ENCODE results near the gene RFX4.
"Not testable (repeated sequence)": the region's sequence is repeated elsewhere in the genome, so short reads cannot be mapped to it uniquely, and the experiment has no call there.

RFX4 gene

DNA sequence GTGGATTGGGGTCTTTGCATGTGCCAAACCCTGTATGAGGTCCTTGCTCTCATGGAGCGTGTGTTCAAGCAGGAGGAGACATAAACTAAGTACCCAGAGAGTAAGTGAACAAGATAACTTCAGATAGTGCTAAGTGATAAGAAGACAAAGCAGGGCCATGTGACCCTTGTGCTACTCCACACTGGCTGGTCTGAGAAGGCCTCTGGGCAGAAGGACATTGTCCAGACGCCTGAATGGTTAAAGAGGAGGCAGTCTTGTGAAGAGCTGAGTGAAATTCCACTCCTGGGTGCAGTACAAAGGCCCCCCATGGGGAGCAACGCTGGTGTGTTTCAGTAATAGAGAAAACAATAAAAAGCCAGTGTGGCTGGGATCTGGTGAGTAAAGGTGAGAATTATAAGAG lies 98.4 kb downstream of the RFX4 start:
- no peak overlapping the region for H3K9ac ChIP-seq (ENCODE audit: low read length in 5 of 5)
- no peak overlapping the region for H3K4me3 ChIP-seq (ENCODE audit: low read depth in 1 of 5, low read length in 5 of 5)
- no peaks in the 10 kb centered on the region for H3K4me1 ChIP-seq (ENCODE audit: control insufficient read depth in 5 of 5, insufficient read depth in 5 of 5, low read length in 5 of 5)
- H3K36me3 ChIP-seq (ENCODE audit: control insufficient read depth in 5 of 5, insufficient read depth in 5 of 5, low read length in 5 of 5) = no peaks in the 10 kb centered on the region
- H3K9me3 ChIP-seq (ENCODE audit: control insufficient read depth in 5 of 5, low read length in 5 of 5) = no peaks in the 10 kb centered on the region
- no peak overlapping the region for H3K27ac ChIP-seq (ENCODE audit: low read depth, low read length)
- H3K27me3 ChIP-seq (ENCODE audit: control insufficient read depth in 5 of 5, insufficient read depth in 4 of 5, low read length in 5 of 5) = no peaks in the 10 kb centered on the region

DNA sequence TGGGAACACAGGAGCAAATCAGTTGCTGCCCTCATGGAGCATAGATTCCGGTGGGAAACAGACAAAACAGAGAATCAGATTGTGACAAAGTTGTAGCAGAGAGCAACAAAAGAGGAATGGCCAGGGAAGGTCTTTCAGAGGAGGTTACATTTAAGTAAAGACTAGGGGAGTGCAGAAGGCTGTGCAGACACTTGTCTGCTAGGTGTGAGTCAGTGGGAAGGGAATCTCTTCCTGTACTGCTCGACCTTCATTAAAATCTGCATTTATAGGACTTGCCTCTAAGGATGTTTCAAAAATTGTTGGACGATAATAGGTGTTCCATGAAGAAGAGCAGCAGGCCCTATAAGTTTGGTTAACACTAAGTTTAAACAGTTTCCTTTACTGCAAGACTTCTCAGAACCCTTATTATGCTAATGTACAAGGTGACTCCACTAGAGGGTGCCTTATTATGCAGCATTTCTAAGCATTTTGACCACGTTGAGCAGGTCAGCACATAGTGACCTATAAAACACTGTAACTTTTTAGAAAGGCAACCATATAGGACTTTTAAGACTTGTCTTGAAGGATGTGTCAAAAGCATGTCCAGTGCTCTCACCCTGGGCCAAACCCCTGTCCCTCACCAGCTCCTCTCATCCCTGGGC lies 99.9 kb downstream of the RFX4 start:
- Histone ChIP-seq H3K27ac (ENCODE audit: low read depth, low read length) (no peak overlapping the region), H3K9me3 (ENCODE audit: control insufficient read depth in 5 of 5, low read length in 5 of 5) (no peaks in the 10 kb centered on the region), H3K36me3 (ENCODE audit: control insufficient read depth in 5 of 5, insufficient read depth in 5 of 5, low read length in 5 of 5) (no peaks in the 10 kb centered on the region), H3K27me3 (ENCODE audit: control insufficient read depth in 5 of 5, insufficient read depth in 4 of 5, low read length in 5 of 5) (no peaks in the 10 kb centered on the region), H3K4me3 (ENCODE audit: low read depth in 1 of 5, low read length in 5 of 5) (no peak overlapping the region), H3K4me1 (ENCODE audit: control insufficient read depth in 5 of 5, insufficient read depth in 5 of 5, low read length in 5 of 5) (peaks cover 0 to 4% (median 0%) of the 10 kb centered on the region in 5 donors), H3K9ac (ENCODE audit: low read length in 5 of 5) (no peak overlapping the region)

DNA sequence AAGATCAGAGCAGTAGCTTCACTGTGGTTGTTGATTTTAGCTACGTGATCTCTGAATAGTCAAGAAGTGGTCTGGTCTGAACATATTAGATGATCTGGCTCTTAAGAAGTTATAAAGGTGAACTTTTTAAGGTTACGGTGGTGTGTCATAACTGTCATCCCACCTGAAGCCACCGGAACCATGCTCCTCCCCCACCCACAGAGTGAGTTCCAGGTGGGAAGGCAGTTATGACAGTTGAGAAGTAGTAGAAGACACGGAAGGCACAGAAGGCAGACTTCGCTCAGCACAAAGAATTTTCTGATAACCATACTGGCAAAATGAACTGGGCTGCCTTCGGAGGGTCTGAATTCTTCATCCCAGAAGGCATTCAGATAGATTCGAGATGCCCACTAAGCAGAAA lies 101.7 kb downstream of the RFX4 start:
- Histone ChIP-seq H3K36me3 (ENCODE audit: control insufficient read depth in 5 of 5, insufficient read depth in 5 of 5, low read length in 5 of 5) (no peaks in the 10 kb centered on the region), H3K27me3 (ENCODE audit: control insufficient read depth in 5 of 5, insufficient read depth in 4 of 5, low read length in 5 of 5) (no peaks in the 10 kb centered on the region), H3K9ac (ENCODE audit: low read length in 5 of 5) (no peak overlapping the region), H3K27ac (ENCODE audit: low read depth, low read length) (no peak overlapping the region), H3K9me3 (ENCODE audit: control insufficient read depth in 5 of 5, low read length in 5 of 5) (no peaks in the 10 kb centered on the region), H3K4me3 (ENCODE audit: low read depth in 1 of 5, low read length in 5 of 5) (no peak overlapping the region), H3K4me1 (ENCODE audit: control insufficient read depth in 5 of 5, insufficient read depth in 5 of 5, low read length in 5 of 5) (peaks cover 0 to 4% (median 0%) of the 10 kb centered on the region in 5 donors)

DNA sequence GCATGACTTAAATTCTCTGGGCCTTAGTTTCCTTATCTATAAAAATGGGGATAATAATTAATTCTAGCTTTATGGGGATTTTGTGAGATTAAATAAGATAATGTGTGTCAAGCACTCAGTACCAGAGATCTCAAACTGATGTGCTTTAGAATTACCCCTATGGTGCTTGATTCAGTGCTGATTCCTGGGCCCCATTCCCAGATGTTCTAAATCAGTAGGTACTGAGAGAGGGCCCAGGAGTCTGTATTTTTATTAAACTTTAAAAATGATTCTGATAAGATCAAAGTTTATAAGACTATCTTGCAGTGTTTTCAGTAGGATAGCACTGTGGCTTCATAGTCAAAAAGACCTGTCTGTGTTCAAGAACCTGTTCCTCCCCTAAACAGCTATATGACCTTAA lies 102.6 kb downstream of the RFX4 start:
- no peak overlapping the region for H3K27ac ChIP-seq (ENCODE audit: low read depth, low read length)
- no peak overlapping the region for H3K9ac ChIP-seq (ENCODE audit: low read length in 5 of 5)

DNA sequence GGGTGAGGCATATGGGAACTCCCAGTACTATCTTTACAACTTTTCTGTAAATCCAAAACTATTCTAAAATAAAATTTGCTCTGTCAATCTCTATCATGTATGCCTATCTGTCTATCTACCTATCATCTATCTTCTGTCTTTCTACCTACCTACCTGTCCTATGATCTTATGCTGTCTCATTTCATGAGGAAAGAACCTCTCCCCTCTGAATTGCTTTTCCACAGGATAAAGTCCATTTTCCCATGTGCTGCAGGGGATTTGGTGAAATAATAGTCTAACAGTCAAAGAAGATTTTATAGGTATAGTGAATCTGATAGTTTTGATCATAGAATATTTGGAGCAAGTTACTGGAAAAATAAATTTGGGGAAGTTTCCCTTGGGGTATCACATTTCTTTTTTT lies 104.9 kb downstream of the RFX4 start:
- H3K4me1 ChIP-seq (ENCODE audit: control insufficient read depth in 5 of 5, insufficient read depth in 5 of 5, low read length in 5 of 5) = peaks cover 0 to 4% (median 0%) of the 10 kb centered on the region in 5 donors
- H3K36me3 ChIP-seq (ENCODE audit: control insufficient read depth in 5 of 5, insufficient read depth in 5 of 5, low read length in 5 of 5) = no peaks in the 10 kb centered on the region
- H3K4me3 ChIP-seq (ENCODE audit: low read depth in 1 of 5, low read length in 5 of 5) = no peak overlapping the region
- no peaks in the 10 kb centered on the region for H3K27me3 ChIP-seq (ENCODE audit: control insufficient read depth in 5 of 5, insufficient read depth in 4 of 5, low read length in 5 of 5)
- no peak overlapping the region for H3K27ac ChIP-seq (ENCODE audit: low read depth, low read length)
- H3K9ac ChIP-seq (ENCODE audit: low read length in 5 of 5) = no peak overlapping the region
- peaks cover 0 to 4% (median 0%) of the 10 kb centered on the region in 5 donors for H3K9me3 ChIP-seq (ENCODE audit: control insufficient read depth in 5 of 5, low read length in 5 of 5)

More for the DNA sequence above, 102.6 kb downstream of the RFX4 start:
- Histone ChIP-seq H3K4me1 (ENCODE audit: control insufficient read depth in 5 of 5, insufficient read depth in 5 of 5, low read length in 5 of 5) (peaks cover 0 to 4% (median 0%) of the 10 kb centered on the region in 5 donors), H3K36me3 (ENCODE audit: control insufficient read depth in 5 of 5, insufficient read depth in 5 of 5, low read length in 5 of 5) (no peaks in the 10 kb centered on the region), H3K9me3 (ENCODE audit: control insufficient read depth in 5 of 5, low read length in 5 of 5) (peaks cover 0 to 2% (median 0%) of the 10 kb centered on the region in 5 donors), H3K27me3 (ENCODE audit: control insufficient read depth in 5 of 5, insufficient read depth in 4 of 5, low read length in 5 of 5) (no peaks in the 10 kb centered on the region), H3K4me3 (ENCODE audit: low read depth in 1 of 5, low read length in 5 of 5) (no peak overlapping the region)

DNA sequence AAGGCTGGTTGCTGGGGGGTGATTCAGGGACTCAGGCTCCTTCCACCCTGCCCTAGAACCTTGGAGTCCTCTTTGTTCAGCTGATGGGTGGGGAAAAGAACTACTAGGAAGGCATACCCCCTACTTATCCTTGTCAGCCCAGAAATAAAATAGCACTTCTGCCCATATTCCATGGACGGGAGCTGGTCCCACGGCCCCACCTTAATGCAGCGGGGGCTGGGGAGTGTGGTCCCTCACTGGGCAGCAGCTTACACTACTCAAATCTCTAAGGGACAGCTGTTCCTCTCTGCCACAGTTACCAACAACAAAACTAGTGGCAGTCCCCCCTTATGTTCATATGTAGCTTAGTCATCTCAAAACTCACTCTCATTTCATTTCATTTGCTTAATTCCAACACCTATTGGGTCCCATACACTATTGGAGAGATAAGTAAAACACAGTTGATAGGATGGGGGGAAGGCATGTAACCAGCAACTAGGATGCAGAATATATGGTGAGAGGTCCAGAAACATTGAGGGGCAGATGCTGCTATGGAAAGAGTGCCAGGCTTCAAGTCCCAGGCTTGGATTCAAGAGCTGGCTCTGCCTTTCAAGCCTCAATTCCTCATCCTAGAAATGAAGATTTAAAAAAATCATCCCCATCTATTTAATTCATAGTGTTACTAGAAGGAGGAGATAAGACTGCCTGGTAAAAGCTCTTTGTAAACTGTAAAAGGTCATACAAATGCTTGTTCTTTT lies 107.9 kb downstream of the RFX4 start:
- peaks cover 0 to 4% (median 0%) of the 10 kb centered on the region in 5 donors for H3K4me1 ChIP-seq (ENCODE audit: control insufficient read depth in 5 of 5, insufficient read depth in 5 of 5, low read length in 5 of 5)
- no peak overlapping the region for H3K27ac ChIP-seq (ENCODE audit: low read depth, low read length)
- H3K4me3 ChIP-seq (ENCODE audit: low read depth in 1 of 5, low read length in 5 of 5) = no peak overlapping the region
- no peaks in the 10 kb centered on the region for H3K36me3 ChIP-seq (ENCODE audit: control insufficient read depth in 5 of 5, insufficient read depth in 5 of 5, low read length in 5 of 5)
- H3K9me3 ChIP-seq (ENCODE audit: control insufficient read depth in 5 of 5, low read length in 5 of 5) = peaks cover 0 to 4% (median 0%) of the 10 kb centered on the region in 5 donors
- H3K9ac ChIP-seq (ENCODE audit: low read length in 5 of 5) = no peak overlapping the region
- no peaks in the 10 kb centered on the region for H3K27me3 ChIP-seq (ENCODE audit: control insufficient read depth in 5 of 5, insufficient read depth in 4 of 5, low read length in 5 of 5)

DNA sequence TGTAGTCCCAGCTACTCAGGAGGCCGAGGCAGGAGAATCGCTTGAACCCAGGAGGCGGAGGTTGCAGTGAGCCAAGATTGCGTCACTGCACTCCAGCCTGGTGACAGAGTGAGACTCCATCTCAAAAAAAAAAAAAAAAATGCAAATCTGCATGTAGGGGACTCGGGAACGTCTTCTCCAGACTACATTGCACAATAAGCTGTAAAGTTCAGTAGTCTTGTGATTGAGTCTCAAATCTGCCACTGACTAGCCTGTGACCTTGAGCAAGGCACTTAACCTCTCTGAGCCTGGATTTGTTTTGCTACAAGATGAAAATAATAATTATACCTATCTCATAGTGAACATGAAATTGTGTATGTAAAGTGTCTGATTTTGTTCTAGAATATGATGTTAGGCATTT lies 109.2 kb downstream of the RFX4 start:
- H3K36me3 ChIP-seq (ENCODE audit: control insufficient read depth in 5 of 5, insufficient read depth in 5 of 5, low read length in 5 of 5); H3K9me3 ChIP-seq (ENCODE audit: control insufficient read depth in 5 of 5, low read length in 5 of 5); H3K27me3 ChIP-seq (ENCODE audit: control insufficient read depth in 5 of 5, insufficient read depth in 4 of 5, low read length in 5 of 5); H3K4me3 ChIP-seq (ENCODE audit: low read depth in 1 of 5, low read length in 5 of 5); H3K27ac ChIP-seq (ENCODE audit: low read depth, low read length); H3K9ac ChIP-seq (ENCODE audit: low read length in 5 of 5); H3K4me1 ChIP-seq (ENCODE audit: control insufficient read depth in 5 of 5, insufficient read depth in 5 of 5, low read length in 5 of 5): not testable (repeated sequence)

DNA sequence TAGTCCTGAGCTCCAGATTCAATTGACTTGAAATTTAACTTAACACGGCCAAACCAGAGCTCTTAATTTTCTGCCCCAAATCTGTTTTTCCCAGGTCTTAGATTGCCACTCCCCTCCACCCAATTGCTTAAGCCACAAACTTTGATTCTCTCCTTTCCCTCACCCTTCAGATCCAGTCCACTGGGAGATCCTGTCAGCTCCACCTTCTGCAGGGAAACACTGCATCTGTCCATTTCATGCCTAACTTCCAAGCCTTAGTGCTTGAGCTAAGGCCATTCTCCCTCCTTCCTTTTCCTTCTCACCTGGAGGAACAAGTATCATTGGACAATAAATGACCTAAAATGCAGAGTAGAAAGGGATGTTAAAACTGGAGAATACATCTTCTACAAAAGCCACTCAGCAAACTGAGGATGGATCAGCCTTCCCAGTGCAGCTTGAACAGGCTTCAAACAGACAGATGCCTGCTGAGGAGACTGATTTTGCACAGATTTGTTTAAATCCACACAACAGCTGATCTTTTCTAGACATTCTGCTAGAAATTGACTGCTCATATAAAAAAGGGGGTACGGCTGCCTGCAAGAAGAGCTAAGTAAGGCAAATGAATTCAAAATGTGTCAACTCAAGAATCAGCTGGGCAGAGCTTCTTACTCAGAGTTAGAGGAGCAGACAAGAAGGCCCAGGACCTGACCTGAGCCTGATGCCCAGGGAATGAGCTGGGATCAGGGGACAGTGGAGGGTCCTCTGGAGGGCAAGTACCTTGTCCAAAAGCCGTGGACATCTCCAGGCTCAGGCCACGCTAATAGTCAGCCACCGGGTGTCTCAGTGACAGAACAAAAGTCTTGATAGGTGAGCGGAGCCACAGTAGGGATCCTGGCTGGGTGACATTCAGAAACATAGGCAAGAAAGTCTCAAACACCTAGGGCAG lies 110.4 kb downstream of the RFX4 start:
- H3K4me3 ChIP-seq (ENCODE audit: low read depth in 1 of 5, low read length in 5 of 5) = no peak overlapping the region
- no peaks in the 10 kb centered on the region for H3K36me3 ChIP-seq (ENCODE audit: control insufficient read depth in 5 of 5, insufficient read depth in 5 of 5, low read length in 5 of 5)
- H3K27me3 ChIP-seq (ENCODE audit: control insufficient read depth in 5 of 5, insufficient read depth in 4 of 5, low read length in 5 of 5) = no peaks in the 10 kb centered on the region
- peaks cover 0 to 4% (median 0%) of the 10 kb centered on the region in 5 donors for H3K9me3 ChIP-seq (ENCODE audit: control insufficient read depth in 5 of 5, low read length in 5 of 5)
- H3K9ac ChIP-seq (ENCODE audit: low read length in 5 of 5) = no peak overlapping the region
- no peak overlapping the region for H3K27ac ChIP-seq (ENCODE audit: low read depth, low read length)
- peaks cover 0 to 3% (median 0%) of the 10 kb centered on the region in 5 donors for H3K4me1 ChIP-seq (ENCODE audit: control insufficient read depth in 5 of 5, insufficient read depth in 5 of 5, low read length in 5 of 5)

DNA sequence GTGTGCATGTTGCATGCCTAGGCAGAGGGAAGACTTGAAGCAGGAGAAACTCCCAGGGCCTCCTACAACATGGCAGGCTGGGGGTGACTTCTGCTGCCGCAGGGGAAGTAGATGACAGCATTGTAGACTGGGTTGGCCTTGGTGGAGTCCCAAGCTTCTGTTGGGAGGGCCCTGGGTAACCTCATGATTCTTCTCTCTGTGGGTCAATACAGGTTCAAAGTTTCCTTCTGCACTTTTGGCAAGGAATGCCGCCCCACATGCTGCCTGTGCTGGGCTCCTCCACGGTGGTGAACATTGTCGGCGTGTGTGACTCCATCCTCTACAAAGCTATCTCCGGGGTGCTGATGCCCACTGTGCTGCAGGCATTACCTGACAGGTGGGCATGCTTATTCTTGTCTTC lies 113.3 kb downstream of the RFX4 start:
- H3K36me3 ChIP-seq (ENCODE audit: control insufficient read depth in 5 of 5, insufficient read depth in 5 of 5, low read length in 5 of 5) = no peaks in the 10 kb centered on the region
- H3K9ac ChIP-seq (ENCODE audit: low read length in 5 of 5) = no peak overlapping the region
- no peaks in the 10 kb centered on the region for H3K9me3 ChIP-seq (ENCODE audit: control insufficient read depth in 5 of 5, low read length in 5 of 5)
- no peak overlapping the region for H3K27ac ChIP-seq (ENCODE audit: low read depth, low read length)
- H3K4me1 ChIP-seq (ENCODE audit: control insufficient read depth in 5 of 5, insufficient read depth in 5 of 5, low read length in 5 of 5) = peaks cover 0 to 3% (median 0%) of the 10 kb centered on the region in 5 donors
- H3K27me3 ChIP-seq (ENCODE audit: control insufficient read depth in 5 of 5, insufficient read depth in 4 of 5, low read length in 5 of 5) = no peaks in the 10 kb centered on the region
- no peak overlapping the region for H3K4me3 ChIP-seq (ENCODE audit: low read depth in 1 of 5, low read length in 5 of 5)

All from subcutaneous abdominal adipose tissue (tissue), 5 donors.